SJCRH30 (cell line): ENCODE results near the gene FOXRED2. TPM values are rescaled to one million over a fixed set of nuclear protein-coding genes. Genes with fewer than 3 reads are reported as not detected.

Experiments used
- DNase-seq, 2 experiments: peaks; one replicate each; pipeline ENCODE4 v3.0.0-alpha.2; 2015 to 2020
- H3K27ac ChIP-seq: fragments of 250-450 bp; sonication (Bioruptor Pico); 2 replicates; pipeline ENCODE4 v1.5.1; 2020; ENCODE audit warnings: mild to moderate bottlenecking, moderate library complexity
- H3K27me3 ChIP-seq: fragments of 250-450 bp; sonication (Bioruptor Pico); 2 replicates; pipeline ENCODE4 v1.5.1; 2020; ENCODE audit warnings: mild to moderate bottlenecking, moderate library complexity
- H3K36me3 ChIP-seq: fragments of 250-450 bp; sonication (Bioruptor Pico); 2 replicates; pipeline ENCODE4 v1.5.1; 2020; ENCODE audit warnings: mild to moderate bottlenecking, moderate library complexity
- H3K4me1 ChIP-seq: fragments of 250-450 bp; sonication (Bioruptor Pico); 2 replicates; pipeline ENCODE4 v1.5.1; 2020; ENCODE audit warnings: mild to moderate bottlenecking, moderate library complexity
- H3K4me3 ChIP-seq: fragments of 250-450 bp; sonication (Bioruptor Pico); 2 replicates; pipeline ENCODE4 v1.5.1; 2020; ENCODE audit warnings: mild to moderate bottlenecking, moderate library complexity
- H3K9me3 ChIP-seq: fragments of 250-450 bp; sonication (Bioruptor Pico); replicated peaks from 2 replicates; pipeline ENCODE4 v1.5.1; 2020; ENCODE audit warnings: mild to moderate bottlenecking, moderate library complexity
- total RNA-seq: library from RNA; depleted of rRNA; stranded (reverse); fragments of >200 nt; shearing (Covaris generic); gene quantifications from 2 replicates; pipeline ENCODE4 v1.2.3, GENCODE V29; 2014

Gene FOXRED2
- total RNA-seq, 1 experiment from 2014 or later: 16.9 TPM

- Histone ChIP-seq H3K27me3 (no peaks in the 10 kb centered on the region), H3K36me3 (peaks cover 2% of the 10 kb centered on the region; the same call in 1 of the 2 replicates), H3K9me3 (no peaks in the 10 kb centered on the region), H3K27ac (no peak overlapping the region), H3K4me1 (peaks cover 77% of the 10 kb centered on the region), H3K4me3 (no peak overlapping the region)
- no peak for DNase-seq
Observed at GRCh38 chr22:36469094-36469710, 37.6 kb downstream of the FOXRED2 start.

GRCh38 chr22:36467946-36468345, 38.9 kb downstream of the FOXRED2 start:
- Histone ChIP-seq H3K4me3 (no peak overlapping the region), H3K4me1 (peaks cover 73% of the 10 kb centered on the region), H3K27ac (peak overlapping the region; percentile 56), H3K9me3 (no peaks in the 10 kb centered on the region), H3K36me3 (no peaks in the 10 kb centered on the region), H3K27me3 (no peaks in the 10 kb centered on the region)
- peak; percentile 85 for DNase-seq

GRCh38 chr22:36467042-36467810, 39.6 kb downstream of the FOXRED2 start:
- no peak overlapping the region for H3K4me3 ChIP-seq
- no peaks in the 10 kb centered on the region for H3K9me3 ChIP-seq
- H3K36me3 ChIP-seq: no peaks in the 10 kb centered on the region
- H3K27me3 ChIP-seq: no peaks in the 10 kb centered on the region
- peak overlapping the region; percentile 56 for H3K27ac ChIP-seq
- peak; percentile 68 to 73 for DNase-seq
- H3K4me1 ChIP-seq: peaks cover 72% of the 10 kb centered on the region

DNA sequence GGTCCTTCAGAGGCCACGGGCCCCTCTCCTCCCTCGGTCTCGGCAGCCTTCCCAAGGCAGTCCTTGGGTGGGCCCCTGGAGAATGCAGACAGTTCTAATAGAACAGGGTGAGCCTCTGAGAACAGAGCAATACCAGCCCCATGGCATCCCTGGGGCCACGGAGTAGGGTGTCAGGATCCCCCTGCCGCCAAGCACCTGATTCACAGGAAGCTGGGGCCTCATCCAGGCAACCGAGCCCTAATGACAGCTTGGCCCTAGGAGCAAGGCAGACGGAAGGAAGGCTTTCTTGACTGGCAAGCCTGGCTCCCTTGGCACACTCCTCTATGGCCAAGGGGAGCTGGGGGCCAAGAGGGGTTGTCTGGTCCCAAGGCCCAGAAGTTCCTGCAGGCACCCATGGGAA, 40.6 kb downstream of the FOXRED2 start:
- Histone ChIP-seq H3K27me3 (no peaks in the 10 kb centered on the region), H3K4me1 (peaks cover 72% of the 10 kb centered on the region), H3K27ac (peak overlapping the region; percentile 72; the same call in 1 of the 2 replicates), H3K36me3 (no peaks in the 10 kb centered on the region), H3K9me3 (no peaks in the 10 kb centered on the region), H3K4me3 (no peak overlapping the region)
- no peak for DNase-seq

DNA sequence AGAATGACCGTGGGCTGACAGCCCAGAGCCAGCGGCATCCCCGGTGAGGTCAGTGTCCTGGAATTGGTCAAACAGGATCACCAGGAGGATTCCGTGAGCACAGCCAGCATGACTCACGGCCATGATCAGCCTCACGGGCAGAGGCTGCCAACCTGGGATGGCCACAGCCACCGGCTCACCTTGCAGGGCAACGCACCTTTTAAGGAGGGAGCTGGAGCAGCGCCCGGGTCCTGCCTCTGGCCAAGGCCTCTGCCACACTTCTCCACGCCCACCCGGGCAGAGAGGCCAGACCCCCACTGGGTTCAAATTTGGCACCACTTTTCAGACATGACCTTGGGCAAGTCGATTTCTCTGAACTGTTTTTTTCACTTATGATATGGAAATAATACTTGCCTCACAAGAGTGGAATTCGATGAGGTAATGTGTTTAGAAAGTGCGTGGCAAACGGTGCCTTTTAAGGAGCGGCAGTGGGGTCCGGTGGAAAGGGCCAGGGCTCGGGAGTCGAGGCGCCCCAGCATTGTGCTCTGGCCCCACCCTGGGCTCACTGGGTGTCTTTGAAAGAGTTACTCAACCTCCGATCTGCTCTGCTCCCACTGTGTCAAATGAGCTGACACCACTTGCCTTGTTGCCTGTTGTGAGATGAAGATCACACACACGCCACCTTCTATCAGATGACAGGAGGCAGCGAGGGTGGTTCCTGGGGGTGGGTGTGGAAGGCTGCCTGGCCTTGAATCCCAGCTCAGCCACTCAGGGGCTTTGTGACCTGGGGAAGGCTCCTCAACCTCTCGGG, 41.4 kb downstream of the FOXRED2 start:
- Histone ChIP-seq H3K4me1 (peaks cover 71% of the 10 kb centered on the region), H3K9me3 (no peaks in the 10 kb centered on the region), H3K27ac (peak overlapping the region; percentile 72), H3K4me3 (no peak overlapping the region), H3K27me3 (no peaks in the 10 kb centered on the region), H3K36me3 (no peaks in the 10 kb centered on the region)
- peak in 1 of 2 experiments; percentile 39 for DNase-seq

DNA sequence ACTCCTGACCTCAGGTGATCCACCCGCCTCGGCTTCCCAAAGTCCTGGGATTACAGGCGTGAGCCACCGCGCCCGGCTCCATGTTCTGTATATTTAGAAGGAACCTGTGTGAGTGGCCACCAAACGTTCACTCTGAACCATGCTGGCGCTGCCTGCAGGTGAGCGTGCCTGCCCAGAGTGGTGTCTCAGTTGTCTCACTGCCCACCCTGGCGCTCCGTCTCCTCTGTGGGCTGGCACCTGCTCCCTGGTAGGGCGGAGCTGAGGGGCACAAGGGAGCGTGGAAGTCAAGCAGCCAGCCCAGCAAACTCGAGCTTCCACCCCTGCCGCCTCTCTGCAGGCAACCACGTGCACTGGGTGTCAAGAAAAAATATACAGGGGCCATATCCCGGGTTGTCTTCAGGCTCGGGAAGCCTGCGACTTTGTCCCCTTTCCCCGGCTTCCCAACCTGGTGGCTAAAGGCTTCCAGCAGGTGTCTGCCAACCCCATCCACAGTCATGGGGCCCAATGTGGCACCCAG, 42.1 kb downstream of the FOXRED2 start:
- Histone ChIP-seq H3K9me3 (no peaks in the 10 kb centered on the region), H3K4me3 (no peak overlapping the region), H3K27ac (peak overlapping the region; percentile 72), H3K36me3 (no peaks in the 10 kb centered on the region), H3K27me3 (no peaks in the 10 kb centered on the region), H3K4me1 (peaks cover 68% of the 10 kb centered on the region)
- no peak for DNase-seq

- no peak for DNase-seq
- Histone ChIP-seq H3K4me3 (no peak overlapping the region), H3K27me3 (no peaks in the 10 kb centered on the region), H3K27ac (no peak overlapping the region), H3K9me3 (no peaks in the 10 kb centered on the region), H3K4me1 (peaks cover 70% of the 10 kb centered on the region), H3K36me3 (no peaks in the 10 kb centered on the region)
Observed at GRCh38 chr22:36463783-36464184, 43.1 kb downstream of the FOXRED2 start.

GRCh38 chr22:36461665-36462649, 44.9 kb downstream of the FOXRED2 start:
- Histone ChIP-seq H3K36me3 (no peaks in the 10 kb centered on the region), H3K9me3 (no peaks in the 10 kb centered on the region), H3K4me1 (peaks cover 67% of the 10 kb centered on the region), H3K27me3 (no peaks in the 10 kb centered on the region), H3K4me3 (no peak overlapping the region), H3K27ac (peak overlapping the region; percentile 58)
- DNase-seq: peak; percentile 90 to 93

DNA sequence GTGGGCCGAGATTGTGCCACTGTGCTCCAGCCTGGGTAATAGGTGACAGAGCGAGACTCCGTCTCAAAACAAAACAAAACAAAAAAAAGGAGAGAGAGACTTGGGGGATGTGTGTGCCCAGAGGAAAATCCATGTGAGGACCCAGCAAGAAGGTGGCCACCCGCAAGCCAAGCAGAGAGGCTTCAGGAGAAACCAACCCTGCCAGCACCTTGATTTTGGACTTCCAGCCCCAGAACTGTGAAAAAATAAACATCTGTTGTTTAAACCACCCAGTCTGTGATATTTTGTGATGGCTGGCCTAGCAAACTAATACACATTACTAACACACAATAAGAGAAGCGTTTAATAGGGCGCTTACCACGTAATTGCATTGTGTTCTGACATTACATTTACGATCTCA, 46.6 kb downstream of the FOXRED2 start:
- Histone ChIP-seq H3K36me3 (no peaks in the 10 kb centered on the region), H3K9me3 (no peaks in the 10 kb centered on the region)
- DNase-seq: no peak

GRCh38 chr22:36457688-36458450, 49.0 kb downstream of the FOXRED2 start:
- Histone ChIP-seq H3K27ac (no peak overlapping the region), H3K4me1 (peaks cover 51% of the 10 kb centered on the region)

More for the DNA sequence above, 46.6 kb downstream of the FOXRED2 start:
- Histone ChIP-seq H3K27me3 (no peaks in the 10 kb centered on the region), H3K4me1 (peaks cover 56% of the 10 kb centered on the region), H3K27ac (no peak overlapping the region), H3K4me3 (no peak overlapping the region)

DNA sequence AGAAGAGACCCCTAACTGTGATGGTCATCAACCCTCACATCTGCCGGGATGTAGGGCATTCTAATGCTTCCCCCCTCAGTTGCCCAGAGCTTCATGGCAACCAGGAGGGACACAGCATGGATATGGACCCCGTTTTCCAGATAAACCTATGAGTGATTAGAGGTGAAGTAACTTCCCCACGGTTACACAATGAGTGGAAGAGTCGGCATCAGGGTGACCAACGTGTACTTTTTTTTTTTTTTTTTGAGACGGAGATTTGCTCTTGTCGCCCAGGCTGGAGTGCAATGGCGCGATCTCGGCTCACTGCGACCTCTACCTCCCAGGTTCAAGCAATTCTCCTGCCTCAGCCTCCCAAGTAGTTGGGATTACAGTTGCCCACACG, 50.4 kb downstream of the FOXRED2 start:
- H3K36me3 ChIP-seq: no peaks in the 10 kb centered on the region

More at GRCh38 chr22:36457688-36458450, 49.0 kb downstream of the FOXRED2 start:
- Histone ChIP-seq H3K9me3 (no peaks in the 10 kb centered on the region), H3K36me3 (no peaks in the 10 kb centered on the region), H3K4me3 (no peak overlapping the region), H3K27me3 (no peaks in the 10 kb centered on the region)
- no peak for DNase-seq

DNA sequence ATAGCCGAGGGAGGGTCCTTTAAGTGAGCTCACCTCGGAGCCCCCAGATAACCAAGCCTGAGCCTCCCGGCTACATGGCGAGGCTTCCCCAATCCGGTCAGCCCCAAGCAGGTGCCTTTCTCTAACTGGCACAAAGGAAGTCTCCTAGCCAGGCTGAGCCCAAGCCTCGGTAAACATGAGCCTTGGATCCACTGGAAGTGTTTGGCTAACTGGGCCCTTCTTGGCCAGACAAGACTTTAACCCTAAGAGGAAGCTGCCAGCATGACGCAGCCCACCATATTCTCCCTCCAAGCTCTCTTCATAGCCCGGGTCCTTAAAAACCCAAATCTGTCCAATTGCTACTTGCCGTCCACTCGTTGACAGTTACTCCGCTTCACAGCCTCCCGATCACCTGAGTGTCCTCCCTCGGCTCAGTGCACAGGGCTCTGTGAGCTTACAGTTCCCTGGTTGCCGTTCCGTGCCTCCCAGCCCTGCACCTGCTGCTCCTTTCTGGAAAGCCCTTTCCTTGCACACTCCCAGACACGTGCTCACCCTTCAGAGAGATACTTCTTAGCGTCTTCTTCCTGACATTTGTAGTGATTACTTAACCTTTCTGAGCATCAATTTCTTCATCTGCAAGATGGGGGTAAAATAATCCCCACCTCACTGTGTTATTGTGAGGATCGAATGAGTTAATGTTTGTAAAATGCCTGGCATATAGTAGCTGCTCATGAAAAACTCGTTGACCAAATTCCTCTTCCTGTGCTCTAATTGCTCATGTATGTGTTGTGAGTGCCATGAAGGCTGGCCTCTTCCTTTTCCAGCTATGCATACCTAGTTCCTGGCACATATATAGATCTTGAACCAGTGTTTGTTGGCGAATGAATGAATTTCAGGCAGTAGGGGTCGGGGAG, 51.0 kb downstream of the FOXRED2 start:
- peak overlapping the region; percentile 47 for H3K4me3 ChIP-seq
- no peaks in the 10 kb centered on the region for H3K27me3 ChIP-seq
- H3K36me3 ChIP-seq: no peaks in the 10 kb centered on the region
- peaks cover 44% of the 10 kb centered on the region for H3K4me1 ChIP-seq
- H3K9me3 ChIP-seq: no peaks in the 10 kb centered on the region
- no peak overlapping the region for H3K27ac ChIP-seq
- DNase-seq: peak in 1 of 2 experiments; percentile 26

More for the DNA sequence above, 50.4 kb downstream of the FOXRED2 start:
- Histone ChIP-seq H3K27me3 (no peaks in the 10 kb centered on the region), H3K9me3 (no peaks in the 10 kb centered on the region), H3K4me3 (no peak overlapping the region), H3K4me1 (peaks cover 47% of the 10 kb centered on the region), H3K27ac (no peak overlapping the region)
- DNase-seq: no peak
